Caco-2 (cell line): ENCODE measurements around the gene C2orf72. TPM values are rescaled to one million over a fixed set of nuclear protein-coding genes. Genes with fewer than 3 reads are reported as not detected.

Experiments
- BruUV-seq: library from RNA; stranded (reverse); fragments of 400-500 nt; replicated peaks from 2 replicates; lab custom pipeline; 2021; lab: Mats Ljungman, UMichigan
- CTCF ChIA-PET: fragments of 300-600 bp; sonication (Branson Sonifier 250); formaldehyde crosslinking; loops from one replicate; lab custom pipeline; 2022; ENCODE audit warnings: antibody characterized with exemption; lab: Charles Lee
- POLR2A ChIA-PET: fragments of 300-600 bp; sonication (Branson Sonifier 250); formaldehyde crosslinking; loops from one replicate; lab custom pipeline; 2022; ENCODE audit warnings: antibody characterized with exemption; lab: Charles Lee
- DNase-seq, 2 experiments: peaks; one replicate each; pipeline versions ENCODE4 v3.0.0 to v3.0.0-alpha.2; 2020 to 2022
- H3K27me3 ChIP-seq: replicated peaks from 2 replicates; pipeline ENCODE4 v1.6.0; 2011; ENCODE audit warnings: low read length; ENCODE audit not compliant: control insufficient read depth, insufficient read depth
- H3K36me3 ChIP-seq: 2 replicates; pipeline ENCODE4 v1.5.1; 2011; ENCODE audit warnings: low read length; ENCODE audit not compliant: control insufficient read depth, insufficient read depth
- H3K4me1 ChIP-seq: fragments of 250-450 bp; sonication (Bioruptor Pico); 2 replicates; pipeline ENCODE4 v1.5.1; 2020; ENCODE audit warnings: mild to moderate bottlenecking
- H3K4me3 ChIP-seq: 2 replicates; pipeline ENCODE4 v1.5.1; 2011; ENCODE audit warnings: low read depth, mild to moderate bottlenecking, control low read depth, low read length
- H3K9me3 ChIP-seq: fragments of 250-450 bp; sonication (Bioruptor Pico); 2 replicates; pipeline ENCODE4 v1.5.1; 2020; ENCODE audit warnings: mild to moderate bottlenecking, moderate library complexity
- H3K27ac Mint-ChIP-seq: one replicate; pipeline ENCODE4 v1.8.0; 2022; ENCODE audit warnings: mixed read lengths; ENCODE audit not compliant: unreplicated experiment
- H3K27me3 Mint-ChIP-seq: one replicate; pipeline ENCODE4 v1.8.0; 2022; ENCODE audit warnings: mixed read lengths; ENCODE audit not compliant: insufficient read depth, unreplicated experiment
- H3K36me3 Mint-ChIP-seq: one replicate; pipeline ENCODE4 v1.8.0; 2022; ENCODE audit warnings: mild to moderate bottlenecking, mixed read lengths; ENCODE audit not compliant: insufficient read depth, unreplicated experiment
- H3K4me1 Mint-ChIP-seq: one replicate; pipeline ENCODE4 v1.8.0; 2022; ENCODE audit warnings: low read depth, mixed read lengths; ENCODE audit not compliant: unreplicated experiment
- H3K4me3 Mint-ChIP-seq: one replicate; pipeline ENCODE4 v1.8.0; 2022; ENCODE audit warnings: mild to moderate bottlenecking, moderate library complexity, mixed read lengths; ENCODE audit not compliant: unreplicated experiment
- H3K9me3 Mint-ChIP-seq: one replicate; pipeline ENCODE4 v1.8.0; 2022; ENCODE audit warnings: mixed read lengths; ENCODE audit not compliant: unreplicated experiment
- CTCF ChIP-seq, 2 experiments: fragments of 200-600 bp in 1 of 2; IDR thresholded peaks; 1 replicate in 1 of 2; 2 replicates in 1 of 2; pipeline versions ENCODE4 v1.5.1 to v1.8.0; 2011 to 2022; ENCODE audit warnings: antibody characterized with exemption in 1 of 2, control low read depth in 1 of 2, inconsistent platforms in 1 of 2, low read depth in 1 of 2, low read length in 1 of 2, mild to moderate bottlenecking in 1 of 2, moderate library complexity in 1 of 2; ENCODE audit not compliant: insufficient read depth in 1 of 2, severe bottlenecking in 1 of 2, unreplicated experiment in 1 of 2
- intact Hi-C: fragments of 100-400 bp; cut with micrococcal nuclease; formaldehyde crosslinking; loops from one replicate; pipeline ENCODE4 v1.10.0; 2022; ENCODE audit not compliant: unreplicated experiment
- total RNA-seq: library from RNA; stranded (reverse); gene quantifications from 2 replicates; pipeline ENCODE4 v1.2.3, GENCODE V29; 2022

Gene C2orf72
- total RNA-seq, 1 experiment from 2014 or later = 105 TPM

GRCh38 chr2:231056453-231057416, 19.4 kb downstream of the C2orf72 start, which contains the start of gene PSMD1:
Gene PSMD1, plus strand, starts transcription at chr2:231056867. Its CDS starts 159 bp downstream, at chr2:231057026.
- Mint-ChIP-seq H3K27ac (peak within 1 kb of the TSS; percentile 99), H3K27me3 (no peaks in the 10 kb centered on the region), H3K4me1 (peaks cover 12% of the 10 kb centered on the region), H3K9me3 (no peaks in the 10 kb centered on the region), H3K4me3 (peak within 1 kb of the TSS; percentile 93), H3K36me3 (peaks cover 40% of the 10 kb centered on the region)
- BruUV-seq = no TSS peak
- H3K36me3 ChIP-seq = no peaks in the 10 kb centered on the region; the same call in 1 of the 2 replicates
- peak; percentile 70 to 82 for TF ChIP-seq CTCF (IDR thresholded peaks at IDR 0.05; ENCODE audit: insufficient read depth in 1 of 2, low read depth in 1 of 2, low read length in 1 of 2, severe bottlenecking in 1 of 2, unreplicated experiment in 1 of 2)
- POLR2A ChIA-PET = no interaction called here
- H3K9me3 ChIP-seq = no peaks in the 10 kb centered on the region
- no peaks in the 10 kb centered on the region for H3K27me3 ChIP-seq
- H3K4me3 ChIP-seq = peak within 1 kb of the TSS; percentile 92
- H3K4me1 ChIP-seq = peaks cover 12% of the 10 kb centered on the region
- intact Hi-C loops = no loop called here
- CTCF ChIA-PET = interaction anchor here (1.2 kb wide), 1 partner anchor 69 kb away, joined by 6 read pairs; no protein-coding TSS in a partner anchor
- peak; percentile 91 to 92 for DNase-seq

GRCh38 chr2:231057590-231057989, 20.3 kb downstream of the C2orf72 start:
- no peaks in the 10 kb centered on the region for H3K9me3 Mint-ChIP-seq
- intact Hi-C loops = no loop called here
- peak overlapping the region; percentile 92 for H3K4me3 ChIP-seq
- ChIA-PET POLR2A (no interaction called here), CTCF (interaction anchor here (1.2 kb wide), 1 partner anchor 70 kb away, joined by 6 read pairs; no protein-coding TSS in a partner anchor)
- no peaks in the 10 kb centered on the region for H3K27me3 ChIP-seq
- no peaks in the 10 kb centered on the region for H3K9me3 ChIP-seq
- peaks cover 9% of the 10 kb centered on the region for H3K4me1 ChIP-seq
- DNase-seq = no peak
- peaks cover 36% of the 10 kb centered on the region for H3K36me3 Mint-ChIP-seq
- H3K4me1 Mint-ChIP-seq = peaks cover 12% of the 10 kb centered on the region
- no peaks in the 10 kb centered on the region; the same call in 1 of the 2 replicates for H3K36me3 ChIP-seq
- H3K4me3 Mint-ChIP-seq = peak overlapping the region; percentile 93
- BruUV-seq = no TSS peak
- TF ChIP-seq CTCF (IDR thresholded peaks at IDR 0.05; ENCODE audit: insufficient read depth in 1 of 2, low read depth in 1 of 2, low read length in 1 of 2, severe bottlenecking in 1 of 2, unreplicated experiment in 1 of 2) = no peak
- no peaks in the 10 kb centered on the region for H3K27me3 Mint-ChIP-seq
- peak overlapping the region; percentile 99 for H3K27ac Mint-ChIP-seq

- CTCF ChIA-PET = interaction anchor here (1.4 kb wide), 1 partner anchor 9 kb away, joined by 3 read pairs; no protein-coding TSS in a partner anchor
- no peaks in the 10 kb centered on the region for H3K9me3 ChIP-seq
- peaks cover 36% of the 10 kb centered on the region for H3K36me3 Mint-ChIP-seq
- POLR2A ChIA-PET = interaction anchor here (0.6 to 0.7 kb wide), 2 partner anchors 8 to 52 kb away, joined by 3 to 5 read pairs; no protein-coding TSS in a partner anchor
- H3K4me1 Mint-ChIP-seq = peaks cover 12% of the 10 kb centered on the region
- H3K9me3 Mint-ChIP-seq = no peaks in the 10 kb centered on the region
- no peak for DNase-seq
- H3K27ac Mint-ChIP-seq = no peak overlapping the region
- H3K4me1 ChIP-seq = peaks cover 9% of the 10 kb centered on the region
- no peak overlapping the region for H3K4me3 ChIP-seq
- peak overlapping the region; percentile 93 for H3K4me3 Mint-ChIP-seq
- BruUV-seq = no TSS peak
- no peaks in the 10 kb centered on the region for H3K27me3 ChIP-seq
- intact Hi-C loops = no loop called here
- H3K27me3 Mint-ChIP-seq = no peaks in the 10 kb centered on the region
- H3K36me3 ChIP-seq = no peaks in the 10 kb centered on the region; the same call in 1 of the 2 replicates
- TF ChIP-seq CTCF (IDR thresholded peaks at IDR 0.05; ENCODE audit: insufficient read depth in 1 of 2, low read depth in 1 of 2, low read length in 1 of 2, severe bottlenecking in 1 of 2, unreplicated experiment in 1 of 2) = no peak
These were observed 21.6 kb downstream of the C2orf72 start for GRCh38 chr2:231058761-231059550.
